ENCODE results near the gene EEF1AKMT2.

The EEF1AKMT2 gene

GRCh38 chr10:124725791-124726190 lies 65.9 kb downstream of the EEF1AKMT2 start:
- no peak for TF ChIP-seq CTCF (IDR thresholded peaks at IDR 0.05; ENCODE audit: control extremely low read depth, extremely low read depth, low read depth, missing control alignments)
- no peak for DNase-seq (ENCODE audit: extremely low spot score)
- ChIA-PET CTCF (interaction anchor here (1.2 to 6.8 kb wide), 4 partner anchors 8 to 28 kb away, joined by 3 to 75 read pairs (median 11); no protein-coding TSS in a partner anchor), POLR2A (no interaction called here)

- no peak for DNase-seq (ENCODE audit: extremely low spot score)
- no peak for TF ChIP-seq CTCF (IDR thresholded peaks at IDR 0.05; ENCODE audit: control extremely low read depth, extremely low read depth, low read depth, missing control alignments)
- CTCF ChIA-PET: interaction anchor here (1.2 to 6.8 kb wide), 4 partner anchors 9 to 28 kb away, joined by 3 to 75 read pairs (median 11); no protein-coding TSS in a partner anchor
- POLR2A ChIA-PET: no interaction called here
Observed at GRCh38 chr10:124725171-124725631, 66.5 kb downstream of the EEF1AKMT2 start.

- ChIA-PET CTCF (interaction anchor here (2.4 to 6.8 kb wide), 3 partner anchors 10 to 19 kb away, joined by 9 to 75 read pairs (median 13); no protein-coding TSS in a partner anchor), POLR2A (interaction anchor here (0.5 to 1.0 kb wide), 2 partner anchors 40 to 61 kb away, joined by 3 to 5 read pairs; no protein-coding TSS in a partner anchor)
- no peak for DNase-seq (ENCODE audit: extremely low spot score)
- no peak for TF ChIP-seq CTCF (IDR thresholded peaks at IDR 0.05; ENCODE audit: control extremely low read depth, extremely low read depth, low read depth, missing control alignments)
Observed at GRCh38 chr10:124724279-124725027, 67.2 kb downstream of the EEF1AKMT2 start.

- CTCF ChIA-PET: interaction anchor here (1.0 to 6.8 kb wide), 5 partner anchors 10 to 35 kb away, joined by 3 to 75 read pairs (median 10); no protein-coding TSS in a partner anchor
- TF ChIP-seq CTCF (IDR thresholded peaks at IDR 0.05; ENCODE audit: control extremely low read depth, extremely low read depth, low read depth, missing control alignments): no peak
- no peak for DNase-seq (ENCODE audit: extremely low spot score)
- POLR2A ChIA-PET: interaction anchor here (0.5 to 1.0 kb wide), 2 partner anchors 40 to 61 kb away, joined by 3 to 5 read pairs; no protein-coding TSS in a partner anchor
Observed at GRCh38 chr10:124723826-124724225, 67.9 kb downstream of the EEF1AKMT2 start.

- TF ChIP-seq CTCF (IDR thresholded peaks at IDR 0.05; ENCODE audit: control extremely low read depth, extremely low read depth, low read depth, missing control alignments): no peak
- POLR2A ChIA-PET: interaction anchor here (1.0 kb wide), 1 partner anchor 17 kb away, joined by 4 read pairs; no protein-coding TSS in a partner anchor
- CTCF ChIA-PET: interaction anchor here (0.7 to 8.9 kb wide), 9 partner anchors 9 to 34 kb away, joined by 3 to 86 read pairs (median 6); no protein-coding TSS in a partner anchor
- peak; percentile 91 for DNase-seq (ENCODE audit: extremely low spot score)
Observed at GRCh38 chr10:124722798-124723783, 68.6 kb downstream of the EEF1AKMT2 start.

All from GM10248 (cell line).